HepG2 (cell line): ENCODE data around the gene NOL4L. TPM values are rescaled to one million over a fixed set of nuclear protein-coding genes. Genes with fewer than 3 reads are reported as not detected.
A peak's percentile ranks its signal among the peaks of the same experiment; 100 is the strongest.

Source experiments
- CBFB ChIP-seq: sonication (generic); formaldehyde crosslinking; IDR thresholded peaks from 2 replicates; pipeline ENCODE4 v1.4.0; 2020; ENCODE audit warnings: missing genetic modification reagents
- GABPB1 ChIP-seq: IDR thresholded peaks from 2 replicates; pipeline ENCODE4 v1.6.1; 2016; ENCODE audit warnings: mild to moderate bottlenecking, missing genetic modification reagents, moderate library complexity, missing compliant biosample characterization
- MEIS2 ChIP-seq: sonication (generic); formaldehyde crosslinking; IDR thresholded peaks from 2 replicates; pipeline ENCODE4 v1.9.0; 2021; ENCODE audit warnings: mild to moderate bottlenecking, missing genetic modification reagents
- RCOR2 ChIP-seq: IDR thresholded peaks from 2 replicates; pipeline ENCODE4 v1.6.1; 2016; ENCODE audit warnings: missing biosample characterization, missing genetic modification reagents
- SP2 ChIP-seq: sonication (generic); formaldehyde crosslinking; IDR thresholded peaks from 2 replicates; pipeline ENCODE4 v1.5.1; 2020; ENCODE audit warnings: mild to moderate bottlenecking, missing genetic modification reagents
- SPEN ChIP-seq: sonication (generic); formaldehyde crosslinking; IDR thresholded peaks from 2 replicates; pipeline ENCODE4 v1.5.1; 2020; ENCODE audit warnings: low read depth, mild to moderate bottlenecking, missing genetic modification reagents
- ZIK1 ChIP-seq: sonication (generic); formaldehyde crosslinking; IDR thresholded peaks from 2 replicates; pipeline ENCODE4 v1.5.0; 2020; ENCODE audit warnings: mild to moderate bottlenecking, low read depth, missing genetic modification reagents, borderline replicate concordance
- ZMYM4 ChIP-seq: sonication (generic); formaldehyde crosslinking; IDR thresholded peaks from 2 replicates; pipeline ENCODE4 v1.8.1; 2023; ENCODE audit warnings: mild to moderate bottlenecking, missing genetic modification reagents
- ZNF292 ChIP-seq: sonication (generic); formaldehyde crosslinking; IDR thresholded peaks from 2 replicates; pipeline ENCODE4 v1.8.1; 2022; ENCODE audit warnings: mild to moderate bottlenecking, low read depth, missing genetic modification reagents, borderline replicate concordance
- ZNF619 ChIP-seq: sonication (generic); formaldehyde crosslinking; IDR thresholded peaks from 2 replicates; pipeline ENCODE4 v1.4.0; 2020; ENCODE audit warnings: mild to moderate bottlenecking, missing genetic modification reagents
- ZNF652 ChIP-seq: IDR thresholded peaks from 2 replicates; pipeline ENCODE4 v1.6.1; 2016; ENCODE audit warnings: low read depth, borderline replicate concordance
- polyA plus RNA-seq, 8 experiments: library from polyadenylated mRNA; depleted of rRNA in 3 of 8; stranded (reverse) in 7 of 8; unstranded in 1 of 8; fragments of >200 nt; fragmentation: Illumina TruSeq in 4 of 8; extraction: Trizol in 4 of 8; gene quantifications; 2 replicates each; pipeline versions ENCODE4 v1.2.1 to v1.2.3, GENCODE V29; 2011 to 2016; ENCODE audit warnings: low read depth in 4 of 8, missing spikeins in 1 of 8, mixed read lengths in 1 of 8; ENCODE audit not compliant: insufficient read depth in 1 of 8
- total RNA-seq, 5 experiments: library from RNA; depleted of rRNA; stranded (reverse); fragments of >200 nt; fragmentation: Illumina TruSeq; extraction: Trizol; gene quantifications; 2 replicates each; pipeline ENCODE4 v1.2.3, GENCODE V29; 2016; ENCODE audit warnings: low read depth in 1 of 5
- TF ChIP-seq, protein P1 (sequence below): sonication (generic); formaldehyde crosslinking; IDR thresholded peaks from 2 replicates; pipeline ENCODE4 v1.4.0; 2020; ENCODE audit warnings: missing genetic modification reagents, low read depth, mild to moderate bottlenecking, borderline replicate concordance
- TF ChIP-seq, protein P2 (sequence below): sonication (generic); formaldehyde crosslinking; IDR thresholded peaks from 2 replicates; pipeline ENCODE4 v1.4.0; 2020; ENCODE audit warnings: mild to moderate bottlenecking, missing genetic modification reagents
- TF ChIP-seq, protein P3 (sequence below): IDR thresholded peaks from 2 replicates; pipeline ENCODE4 v1.6.1; 2016
- TF ChIP-seq, protein P4 (sequence below), 2 experiments: sonication (generic) in 1 of 2; formaldehyde crosslinking in 1 of 2; IDR thresholded peaks; 2 replicates each; pipeline versions ENCODE4 v1.5.1 to v1.6.1; 2011 to 2020; ENCODE audit warnings: borderline replicate concordance in 1 of 2, low read depth in 1 of 2, low read length in 1 of 2, mild to moderate bottlenecking in 1 of 2, missing genetic modification reagents in 1 of 2, moderate library complexity in 1 of 2
- TF ChIP-seq, protein P5 (sequence below): IDR thresholded peaks from 2 replicates; pipeline ENCODE4 v1.6.1; 2018; ENCODE audit warnings: missing genetic modification reagents

The NOL4L gene
- total and polyA plus RNA-seq, 2 of the 13 experiments (the other 11 are each of a cell fraction or from before 2014, with no cell fraction given) = 16.6 to 35.4 TPM

DNA sequence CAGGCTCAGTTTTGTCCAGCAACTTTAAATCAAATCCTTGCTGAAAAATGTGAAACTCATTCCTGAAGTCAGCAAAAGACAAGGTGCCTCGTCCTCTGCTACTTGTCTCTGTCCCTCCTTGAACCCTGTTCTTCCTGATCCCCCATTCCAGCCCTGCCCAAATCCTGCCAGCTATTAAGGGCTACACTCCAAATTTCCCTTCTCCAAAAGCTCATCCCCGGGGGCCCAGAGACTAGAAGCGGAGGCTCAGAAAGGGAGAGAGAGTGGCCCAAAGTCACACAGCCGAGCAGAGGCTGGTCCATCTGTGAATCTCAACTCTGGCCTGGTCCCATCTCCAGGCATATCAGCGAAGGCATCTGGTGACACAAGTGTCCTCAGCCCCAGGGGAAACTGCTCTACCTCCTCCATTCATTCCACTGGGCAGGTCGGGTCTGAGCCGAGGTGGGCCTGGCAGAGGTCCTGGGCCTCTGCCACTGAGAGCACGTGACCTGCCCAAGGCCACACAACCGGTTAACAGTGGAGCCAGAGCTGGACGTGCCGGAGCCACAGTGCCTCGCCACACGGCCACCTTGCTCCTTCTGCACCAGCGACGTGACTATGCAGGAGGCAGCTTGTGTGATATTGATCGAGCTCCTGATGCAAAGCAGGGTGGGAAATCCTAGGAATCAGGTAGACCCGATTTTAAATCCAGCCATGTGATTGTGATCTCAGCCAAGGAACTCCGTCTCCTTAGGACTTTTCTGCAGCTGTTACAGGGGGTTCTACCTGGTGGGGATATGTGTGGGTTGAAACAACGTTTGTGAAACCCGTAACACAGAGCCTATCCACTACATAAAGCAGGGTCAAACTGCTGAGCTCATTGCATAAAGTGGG lies 28.6 kb downstream of the NOL4L start (continued):
- TF ChIP-seq SP2 (CRISPR knock-in tag) (0 out of 2 replicates have a peak, but pooled peaks have one; percentile 32), CBFB (CRISPR knock-in tag) (0 out of 2 replicates have a peak, but pooled peaks have one; percentile 28), ZMYM4 (CRISPR knock-in tag) (peak; percentile 63; the same call in 1 of the 2 replicates), SPEN (CRISPR knock-in tag) (peak; percentile 63; the same call in 1 of the 2 replicates), MEIS2 (CRISPR knock-in tag) (0 out of 2 replicates have a peak, but pooled peaks have one; percentile 21), RCOR2 (CRISPR knock-in tag) (peak; percentile 74), GABPB1 (peak; percentile 36; the same call in 1 of the 2 replicates), ZIK1 (CRISPR knock-in tag) (peak; percentile 83; the same call in 1 of the 2 replicates), ZNF619 (CRISPR knock-in tag) (0 out of 2 replicates have a peak, but pooled peaks have one; percentile 90), ZNF652 (CRISPR knock-in tag) (peak; percentile 19; the same call in 1 of the 2 replicates), ZNF292 (peak; percentile 74)
- TF ChIP-seq, protein P1, sequence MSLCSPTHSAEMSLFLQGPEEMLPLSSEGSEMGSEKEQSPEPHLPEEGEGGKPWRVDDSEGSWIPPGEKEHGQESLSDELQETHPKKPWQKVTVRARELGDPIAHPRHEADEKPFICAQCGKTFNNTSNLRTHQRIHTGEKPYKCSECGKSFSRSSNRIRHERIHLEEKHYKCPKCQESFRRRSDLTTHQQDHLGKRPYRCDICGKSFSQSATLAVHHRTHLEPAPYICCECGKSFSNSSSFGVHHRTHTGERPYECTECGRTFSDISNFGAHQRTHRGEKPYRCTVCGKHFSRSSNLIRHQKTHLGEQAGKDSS = peak; percentile 73; the same call in 1 of the 2 replicates
- TF ChIP-seq, protein P2, sequence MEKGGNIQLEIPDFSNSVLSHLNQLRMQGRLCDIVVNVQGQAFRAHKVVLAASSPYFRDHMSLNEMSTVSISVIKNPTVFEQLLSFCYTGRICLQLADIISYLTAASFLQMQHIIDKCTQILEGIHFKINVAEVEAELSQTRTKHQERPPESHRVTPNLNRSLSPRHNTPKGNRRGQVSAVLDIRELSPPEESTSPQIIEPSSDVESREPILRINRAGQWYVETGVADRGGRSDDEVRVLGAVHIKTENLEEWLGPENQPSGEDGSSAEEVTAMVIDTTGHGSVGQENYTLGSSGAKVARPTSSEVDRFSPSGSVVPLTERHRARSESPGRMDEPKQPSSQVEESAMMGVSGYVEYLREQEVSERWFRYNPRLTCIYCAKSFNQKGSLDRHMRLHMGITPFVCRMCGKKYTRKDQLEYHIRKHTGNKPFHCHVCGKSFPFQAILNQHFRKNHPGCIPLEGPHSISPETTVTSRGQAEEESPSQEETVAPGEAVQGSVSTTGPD (CRISPR knock-in tag) = peak; percentile 89; the same call in 1 of the 2 replicates
- TF ChIP-seq, protein P3, sequence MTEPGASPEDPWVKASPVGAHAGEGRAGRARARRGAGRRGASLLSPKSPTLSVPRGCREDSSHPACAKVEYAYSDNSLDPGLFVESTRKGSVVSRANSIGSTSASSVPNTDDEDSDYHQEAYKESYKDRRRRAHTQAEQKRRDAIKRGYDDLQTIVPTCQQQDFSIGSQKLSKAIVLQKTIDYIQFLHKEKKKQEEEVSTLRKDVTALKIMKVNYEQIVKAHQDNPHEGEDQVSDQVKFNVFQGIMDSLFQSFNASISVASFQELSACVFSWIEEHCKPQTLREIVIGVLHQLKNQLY = peak; percentile 65; the same call in 1 of the 2 replicates
- TF ChIP-seq, protein P4, sequence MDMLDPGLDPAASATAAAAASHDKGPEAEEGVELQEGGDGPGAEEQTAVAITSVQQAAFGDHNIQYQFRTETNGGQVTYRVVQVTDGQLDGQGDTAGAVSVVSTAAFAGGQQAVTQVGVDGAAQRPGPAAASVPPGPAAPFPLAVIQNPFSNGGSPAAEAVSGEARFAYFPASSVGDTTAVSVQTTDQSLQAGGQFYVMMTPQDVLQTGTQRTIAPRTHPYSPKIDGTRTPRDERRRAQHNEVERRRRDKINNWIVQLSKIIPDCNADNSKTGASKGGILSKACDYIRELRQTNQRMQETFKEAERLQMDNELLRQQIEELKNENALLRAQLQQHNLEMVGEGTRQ (IDR thresholded peaks at IDR 0.05; ENCODE audit: low read depth, low read length) = peak; percentile 84
- TF ChIP-seq, protein P4 (CRISPR knock-in tag; IDR thresholded peaks at IDR 0.05; ENCODE audit: borderline replicate concordance) = peak; percentile 77; the same call in 1 of the 2 replicates
- TF ChIP-seq, protein P5, sequence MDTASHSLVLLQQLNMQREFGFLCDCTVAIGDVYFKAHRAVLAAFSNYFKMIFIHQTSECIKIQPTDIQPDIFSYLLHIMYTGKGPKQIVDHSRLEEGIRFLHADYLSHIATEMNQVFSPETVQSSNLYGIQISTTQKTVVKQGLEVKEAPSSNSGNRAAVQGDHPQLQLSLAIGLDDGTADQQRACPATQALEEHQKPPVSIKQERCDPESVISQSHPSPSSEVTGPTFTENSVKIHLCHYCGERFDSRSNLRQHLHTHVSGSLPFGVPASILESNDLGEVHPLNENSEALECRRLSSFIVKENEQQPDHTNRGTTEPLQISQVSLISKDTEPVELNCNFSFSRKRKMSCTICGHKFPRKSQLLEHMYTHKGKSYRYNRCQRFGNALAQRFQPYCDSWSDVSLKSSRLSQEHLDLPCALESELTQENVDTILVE (CRISPR knock-in tag) = no peak
- TF ChIP-seq, all 625 proteins: peak for 157
